ENCODE measurements around the gene TEKT2.

TEKT2 gene

DNA sequence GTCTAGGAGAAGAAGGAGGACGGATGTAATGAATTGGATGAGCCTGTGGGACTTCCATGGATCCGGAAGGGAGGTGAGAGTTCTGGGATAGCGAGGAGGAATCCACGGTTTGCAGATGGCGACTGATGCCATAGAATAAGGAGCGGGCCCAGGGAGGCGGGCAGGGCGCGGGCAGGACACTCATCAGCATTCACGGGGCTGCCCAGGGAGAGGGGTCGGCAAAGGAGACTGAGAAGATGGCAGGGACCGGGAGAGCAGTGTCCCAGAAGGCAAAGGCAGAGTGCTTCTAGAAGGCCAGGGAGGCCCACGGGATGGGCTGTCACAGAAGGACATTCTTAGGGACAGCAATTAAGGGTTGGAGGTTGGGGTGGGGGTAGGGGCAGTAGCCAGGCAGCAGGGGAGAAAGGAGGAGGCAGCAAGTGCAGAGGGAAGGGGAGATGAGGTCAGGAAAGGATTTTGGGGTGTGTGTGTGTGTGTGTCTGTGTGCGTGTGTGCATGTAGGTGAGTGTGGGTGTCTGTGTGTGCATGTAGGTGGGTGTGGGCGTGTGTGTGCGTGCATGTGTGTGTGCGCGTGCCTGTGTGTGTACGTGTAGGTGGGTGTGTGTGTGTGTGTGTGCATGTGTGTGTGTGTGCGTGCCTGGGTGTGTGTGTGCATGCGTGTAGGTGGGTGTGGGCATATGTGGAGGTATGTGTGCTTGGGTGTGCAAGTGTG is 42.3 kb downstream of the TEKT2 start (continued):
- TF ChIP-seq, protein P1, sequence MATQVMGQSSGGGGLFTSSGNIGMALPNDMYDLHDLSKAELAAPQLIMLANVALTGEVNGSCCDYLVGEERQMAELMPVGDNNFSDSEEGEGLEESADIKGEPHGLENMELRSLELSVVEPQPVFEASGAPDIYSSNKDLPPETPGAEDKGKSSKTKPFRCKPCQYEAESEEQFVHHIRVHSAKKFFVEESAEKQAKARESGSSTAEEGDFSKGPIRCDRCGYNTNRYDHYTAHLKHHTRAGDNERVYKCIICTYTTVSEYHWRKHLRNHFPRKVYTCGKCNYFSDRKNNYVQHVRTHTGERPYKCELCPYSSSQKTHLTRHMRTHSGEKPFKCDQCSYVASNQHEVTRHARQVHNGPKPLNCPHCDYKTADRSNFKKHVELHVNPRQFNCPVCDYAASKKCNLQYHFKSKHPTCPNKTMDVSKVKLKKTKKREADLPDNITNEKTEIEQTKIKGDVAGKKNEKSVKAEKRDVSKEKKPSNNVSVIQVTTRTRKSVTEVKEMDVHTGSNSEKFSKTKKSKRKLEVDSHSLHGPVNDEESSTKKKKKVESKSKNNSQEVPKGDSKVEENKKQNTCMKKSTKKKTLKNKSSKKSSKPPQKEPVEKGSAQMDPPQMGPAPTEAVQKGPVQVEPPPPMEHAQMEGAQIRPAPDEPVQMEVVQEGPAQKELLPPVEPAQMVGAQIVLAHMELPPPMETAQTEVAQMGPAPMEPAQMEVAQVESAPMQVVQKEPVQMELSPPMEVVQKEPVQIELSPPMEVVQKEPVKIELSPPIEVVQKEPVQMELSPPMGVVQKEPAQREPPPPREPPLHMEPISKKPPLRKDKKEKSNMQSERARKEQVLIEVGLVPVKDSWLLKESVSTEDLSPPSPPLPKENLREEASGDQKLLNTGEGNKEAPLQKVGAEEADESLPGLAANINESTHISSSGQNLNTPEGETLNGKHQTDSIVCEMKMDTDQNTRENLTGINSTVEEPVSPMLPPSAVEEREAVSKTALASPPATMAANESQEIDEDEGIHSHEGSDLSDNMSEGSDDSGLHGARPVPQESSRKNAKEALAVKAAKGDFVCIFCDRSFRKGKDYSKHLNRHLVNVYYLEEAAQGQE (tag by site-specific recombination; IDR thresholded peaks at IDR 0.05) = no peak
- TF ChIP-seq ZNF324 (tag by site-specific recombination; IDR thresholded peaks at IDR 0.05) (no peak), ZNF155 (tag by site-specific recombination; IDR thresholded peaks at IDR 0.05) (no peak), ZNF623 (tag by site-specific recombination; IDR thresholded peaks at IDR 0.05) (no peak), ZNF239 (tag by site-specific recombination; IDR thresholded peaks at IDR 0.05) (0 out of 2 replicates have a peak, but pooled peaks have one; percentile 56), ZXDB (tag by site-specific recombination; IDR thresholded peaks at IDR 0.05) (no peak), ZNF112 (tag by site-specific recombination; IDR thresholded peaks at IDR 0.05) (no peak), KLF8 (tag by site-specific recombination; IDR thresholded peaks at IDR 0.05) (peak; percentile 47; the same call in 1 of the 2 replicates), ZNF670 (tag by site-specific recombination; IDR thresholded peaks at IDR 0.05; ENCODE audit: low read depth) (0 out of 2 replicates have a peak, but pooled peaks have one; percentile 69), ZNF19 (tag by site-specific recombination; IDR thresholded peaks at IDR 0.05; ENCODE audit: low read depth) (no peak), ZFHX2 (tag by site-specific recombination; conservative IDR thresholded peaks at IDR 0.05) (peak; percentile 100), SP3 (tag by site-specific recombination; IDR thresholded peaks at IDR 0.05) (no peak), ZBTB8A (tag by site-specific recombination; IDR thresholded peaks at IDR 0.05) (no peak), TCF7L2 (IDR thresholded peaks at IDR 0.05; ENCODE audit: borderline replicate concordance, low read depth, low read length) (no peak), BCL6B (tag by site-specific recombination; IDR thresholded peaks at IDR 0.05) (no peak), ZNF791 (tag by site-specific recombination; IDR thresholded peaks at IDR 0.05) (no peak), ZBTB7A (tag by site-specific recombination; IDR thresholded peaks at IDR 0.05; ENCODE audit: low read depth) (no peak), SCRT1 (tag by site-specific recombination; IDR thresholded peaks at IDR 0.05; ENCODE audit: borderline replicate concordance) (no peak), HOXA7 (CRISPR knock-in tag; IDR thresholded peaks at IDR 0.05; ENCODE audit: borderline replicate concordance) (no peak), ZNF555 (tag by site-specific recombination; conservative IDR thresholded peaks at IDR 0.05) (no peak), ZNF133 (tag by site-specific recombination; IDR thresholded peaks at IDR 0.05) (no peak), ZNF473 (tag by site-specific recombination; IDR thresholded peaks at IDR 0.05) (peak; percentile 68; the same call in 1 of the 2 replicates), ZBTB10 (tag by site-specific recombination; IDR thresholded peaks at IDR 0.05) (peak; percentile 85), ZNF610 (tag by site-specific recombination; IDR thresholded peaks at IDR 0.05; ENCODE audit: borderline replicate concordance) (no peak), ZSCAN18 (tag by site-specific recombination; IDR thresholded peaks at IDR 0.05) (no peak), ZNF174 (tag by site-specific recombination; IDR thresholded peaks at IDR 0.05) (no peak), ZNF785 (tag by site-specific recombination; IDR thresholded peaks at IDR 0.05) (0 out of 2 replicates have a peak, but pooled peaks have one; percentile 59)
- TF ChIP-seq, protein P2, sequence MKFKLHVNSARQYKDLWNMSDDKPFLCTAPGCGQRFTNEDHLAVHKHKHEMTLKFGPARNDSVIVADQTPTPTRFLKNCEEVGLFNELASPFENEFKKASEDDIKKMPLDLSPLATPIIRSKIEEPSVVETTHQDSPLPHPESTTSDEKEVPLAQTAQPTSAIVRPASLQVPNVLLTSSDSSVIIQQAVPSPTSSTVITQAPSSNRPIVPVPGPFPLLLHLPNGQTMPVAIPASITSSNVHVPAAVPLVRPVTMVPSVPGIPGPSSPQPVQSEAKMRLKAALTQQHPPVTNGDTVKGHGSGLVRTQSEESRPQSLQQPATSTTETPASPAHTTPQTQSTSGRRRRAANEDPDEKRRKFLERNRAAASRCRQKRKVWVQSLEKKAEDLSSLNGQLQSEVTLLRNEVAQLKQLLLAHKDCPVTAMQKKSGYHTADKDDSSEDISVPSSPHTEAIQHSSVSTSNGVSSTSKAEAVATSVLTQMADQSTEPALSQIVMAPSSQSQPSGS (tag by site-specific recombination; IDR thresholded peaks at IDR 0.05; ENCODE audit: low read depth) = no peak
- TF ChIP-seq, protein P3, sequence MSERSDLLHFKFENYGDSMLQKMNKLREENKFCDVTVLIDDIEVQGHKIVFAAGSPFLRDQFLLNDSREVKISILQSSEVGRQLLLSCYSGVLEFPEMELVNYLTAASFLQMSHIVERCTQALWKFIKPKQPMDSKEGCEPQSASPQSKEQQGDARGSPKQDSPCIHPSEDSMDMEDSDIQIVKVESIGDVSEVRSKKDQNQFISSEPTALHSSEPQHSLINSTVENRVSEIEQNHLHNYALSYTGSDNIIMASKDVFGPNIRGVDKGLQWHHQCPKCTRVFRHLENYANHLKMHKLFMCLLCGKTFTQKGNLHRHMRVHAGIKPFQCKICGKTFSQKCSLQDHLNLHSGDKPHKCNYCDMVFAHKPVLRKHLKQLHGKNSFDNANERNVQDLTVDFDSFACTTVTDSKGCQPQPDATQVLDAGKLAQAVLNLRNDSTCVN (tag by site-specific recombination; optimal IDR thresholded peaks at IDR 0.05) = peak; percentile 3

Measured in HEK293 (cell line).